HCT116 (cell line): Measurements from ENCODE around the gene OR7G2. TPM values are rescaled to one million over a fixed set of nuclear protein-coding genes. Genes with fewer than 3 reads are reported as not detected.

Experiments
- total RNA-seq: library from RNA; stranded (reverse); gene quantifications from one replicate; pipeline ENCODE4 v1.2.1, GENCODE V29; 2021; ENCODE audit not compliant: unreplicated experiment

The OR7G2 gene
- total RNA-seq, 1 experiment from 2014 or later, result not detected

Other genes with a start within 250 kb of the OR7G2 start
- gene MUC16, start 97.1 kb downstream of the OR7G2 start, total RNA-seq, result 0.12 TPM
- not detected for gene OR1M1, start 20.4 kb downstream of the OR7G2 start, total RNA-seq
- not detected for gene OR7G1, start 8.3 kb upstream of the OR7G2 start, total RNA-seq
- not detected for gene OR7G3, start 19.5 kb upstream of the OR7G2 start, total RNA-seq
- gene ZNF317, start 32.9 kb upstream of the OR7G2 start, total RNA-seq, result 39.8 TPM
- gene OR7D2, start 71.5 kb upstream of the OR7G2 start, total RNA-seq, result 0.07 TPM
- gene OR7D4, start 112.1 kb upstream of the OR7G2 start, total RNA-seq, result not detected
- not detected for gene OR7E24, start 143.5 kb upstream of the OR7G2 start, total RNA-seq
- gene ZNF699, start 202.4 kb upstream of the OR7G2 start, total RNA-seq, result 7.8 TPM
- gene ZNF559, start 216.7 kb upstream of the OR7G2 start, total RNA-seq, result 10.9 TPM